H1 (cell line): Measurements from ENCODE around the gene ZFP37. TPM values are rescaled to one million over a fixed set of nuclear protein-coding genes. Genes with fewer than 3 reads are reported as not detected.

Experiments used
- CTCF ChIA-PET: fragments of 300-600 bp; sonication (Branson Sonifier 250); formaldehyde crosslinking; loops from one replicate; lab custom pipeline; 2021; ENCODE audit not compliant: partially characterized antibody; lab: Charles Lee
- POLR2A ChIA-PET: fragments of 300-600 bp; sonication (Branson Sonifier 250); formaldehyde crosslinking; loops from one replicate; lab custom pipeline; 2021; ENCODE audit warnings: inconsistent platforms; ENCODE audit not compliant: partially characterized antibody; lab: Charles Lee
- DNase-seq, 2 experiments: peaks; one replicate each; pipeline versions ENCODE4 v3.0.0 to v3.0.0-alpha.2; 2010 to 2022; ENCODE audit warnings: low spot score in 2 of 2, low read depth in 1 of 2, mixed read lengths in 1 of 2
- FAIRE-seq: peaks from 2 replicates; lab custom pipeline; 2011; peaks lifted over from hg19 to GRCh38; lab: Jason Lieb, UNC
- H2AFZ ChIP-seq: 2 replicates; pipeline ENCODE4 v1.8.1; 2012; ENCODE audit warnings: low read length, inconsistent platforms
- H2AK5ac ChIP-seq: 2 replicates; pipeline ENCODE4 v1.6.1; 2013; ENCODE audit warnings: low read depth, low read length
- H2BK120ac ChIP-seq: replicated peaks from 2 replicates; pipeline ENCODE3; 2013; ENCODE audit warnings: low read depth, low read length, inconsistent platforms
- H2BK12ac ChIP-seq: 2 replicates; pipeline ENCODE4 v1.6.1; 2013; ENCODE audit warnings: low read depth, low read length
- H2BK15ac ChIP-seq: 2 replicates; pipeline ENCODE4 v1.6.1; 2013; ENCODE audit warnings: low read length
- H2BK20ac ChIP-seq: 2 replicates; pipeline ENCODE4 v1.6.1; 2013; ENCODE audit warnings: low read length
- H2BK5ac ChIP-seq: 2 replicates; pipeline ENCODE4 v1.6.1; 2013; ENCODE audit warnings: low read depth, low read length
- H3K14ac ChIP-seq: 2 replicates; pipeline ENCODE4 v1.6.1; 2013; ENCODE audit warnings: inconsistent platforms; ENCODE audit not compliant: insufficient read length
- H3K18ac ChIP-seq: 2 replicates; pipeline ENCODE4 v1.6.1; 2013; ENCODE audit warnings: low read length; ENCODE audit errors: extremely low read depth
- H3K23ac ChIP-seq: 2 replicates; pipeline ENCODE4 v1.6.1; 2013; ENCODE audit warnings: inconsistent platforms; ENCODE audit not compliant: insufficient read length
- H3K23me2 ChIP-seq: 2 replicates; pipeline ENCODE4 v1.6.1; 2013; ENCODE audit warnings: low read depth, low read length
- H3K27ac ChIP-seq: 2 replicates; pipeline ENCODE4 v1.6.1; 2011; ENCODE audit warnings: low read depth, low read length, inconsistent platforms
- H3K27me3 ChIP-seq, 4 experiments: replicated peaks in 1 of 4; 1 replicate in 1 of 4; 2 replicates in 3 of 4; pipeline versions ENCODE4 v1.6.1 to v1.8.1; 2011 to 2013; ENCODE audit warnings: low read length in 3 of 4, mild to moderate bottlenecking in 3 of 4, inconsistent platforms in 2 of 4, mixed read lengths in 2 of 4, moderate library complexity in 1 of 4; ENCODE audit not compliant: control insufficient read depth in 3 of 4, insufficient read depth in 3 of 4; ENCODE audit errors: extremely low read depth in 1 of 4
- H3K36me3 ChIP-seq, 4 experiments: 2 replicates each; pipeline versions ENCODE4 v1.6.1 to v1.8.1; 2011 to 2013; ENCODE audit warnings: mild to moderate bottlenecking in 4 of 4, low read length in 3 of 4, moderate library complexity in 2 of 4, control low read depth in 1 of 4, inconsistent platforms in 1 of 4; ENCODE audit not compliant: insufficient read depth in 4 of 4, control insufficient read depth in 2 of 4
- H3K4ac ChIP-seq: replicated peaks from 2 replicates; pipeline ENCODE3; 2013; ENCODE audit warnings: low read length, low read depth, mixed read lengths, inconsistent platforms; ENCODE audit not compliant: insufficient read length
- H3K4me1 ChIP-seq, 4 experiments: replicated peaks in 1 of 4; 1 replicate in 1 of 4; 2 replicates in 3 of 4; pipeline versions ENCODE4 v1.6.1 to v1.8.1; 2011 to 2013; ENCODE audit warnings: low read length in 3 of 4, inconsistent platforms in 2 of 4, mixed read lengths in 1 of 4; ENCODE audit not compliant: insufficient read depth in 4 of 4, control insufficient read depth in 3 of 4
- H3K4me2 ChIP-seq, 2 experiments: 2 replicates each; pipeline versions ENCODE4 v1.6.1 to v1.8.1; 2011 to 2013; ENCODE audit warnings: low read depth in 2 of 2, low read length in 2 of 2, control low read depth in 1 of 2, inconsistent platforms in 1 of 2, mild to moderate bottlenecking in 1 of 2; ENCODE audit not compliant: insufficient read depth in 1 of 2
- H3K4me3 ChIP-seq, 4 experiments: fragments of 200-600, 300-600 bp in 1 of 4; sonication (generic), shearing (Covaris generic), sonication (Bioruptor Twin) in 1 of 4; 2 replicates each; pipeline versions ENCODE4 v1.5.1 to v1.8.1; 2011 to 2016; ENCODE audit warnings: low read length in 4 of 4, low read depth in 3 of 4, control low read depth in 2 of 4, inconsistent platforms in 2 of 4, mild to moderate bottlenecking in 2 of 4, mixed read lengths in 1 of 4, moderate library complexity in 1 of 4; ENCODE audit not compliant: insufficient read depth in 2 of 4; ENCODE audit errors: extremely low read depth in 1 of 4
- H3K56ac ChIP-seq: replicated peaks from 2 replicates; pipeline ENCODE3; 2013; ENCODE audit warnings: low read depth, mild to moderate bottlenecking, mixed read lengths, low read length, inconsistent platforms; ENCODE audit not compliant: insufficient read length
- H3K79me1 ChIP-seq: 2 replicates; pipeline ENCODE4 v1.6.1; 2013; ENCODE audit warnings: low read depth, low read length, control low read depth
- H3K79me2 ChIP-seq, 2 experiments: 2 replicates each; pipeline versions ENCODE4 v1.6.1 to v1.8.1; 2012 to 2013; ENCODE audit warnings: low read length in 2 of 2, mild to moderate bottlenecking in 2 of 2, inconsistent platforms in 1 of 2; ENCODE audit not compliant: insufficient read depth in 2 of 2, control insufficient read depth in 1 of 2
- H3K9ac ChIP-seq, 4 experiments: replicated peaks in 1 of 4; 1 replicate in 1 of 4; 2 replicates in 3 of 4; pipeline versions ENCODE4 v1.6.1 to v1.8.1; 2011 to 2013; ENCODE audit warnings: low read depth in 3 of 4, low read length in 3 of 4, control low read depth in 2 of 4, mild to moderate bottlenecking in 2 of 4, moderate library complexity in 2 of 4, inconsistent platforms in 1 of 4; ENCODE audit errors: extremely low read depth in 1 of 4
- H3K9me3 ChIP-seq, 2 experiments: 2 replicates each; pipeline versions ENCODE4 v1.6.1 to v1.8.1; 2012 to 2013; ENCODE audit warnings: mild to moderate bottlenecking in 2 of 2, moderate library complexity in 2 of 2, control low read depth in 1 of 2, inconsistent platforms in 1 of 2, low read depth in 1 of 2, low read length in 1 of 2, mixed read lengths in 1 of 2; ENCODE audit not compliant: insufficient read depth in 2 of 2
- H4K20me1 ChIP-seq, 2 experiments: replicated peaks in 1 of 2; 2 replicates each; pipeline versions ENCODE3 to v1.8.1; 2011 to 2013; ENCODE audit warnings: inconsistent platforms in 2 of 2, low read length in 2 of 2, mild to moderate bottlenecking in 1 of 2; ENCODE audit not compliant: insufficient read depth in 2 of 2, control insufficient read depth in 1 of 2
- H4K5ac ChIP-seq: 2 replicates; pipeline ENCODE4 v1.6.1; 2013; ENCODE audit warnings: low read length, low read depth, mixed read lengths, inconsistent platforms; ENCODE audit not compliant: insufficient read length
- H4K8ac ChIP-seq: 2 replicates; pipeline ENCODE4 v1.8.0; 2013; ENCODE audit warnings: mild to moderate bottlenecking, moderate library complexity, low read length, inconsistent platforms; ENCODE audit not compliant: insufficient read depth; ENCODE audit errors: extremely low read depth
- H4K91ac ChIP-seq: replicated peaks from 2 replicates; pipeline ENCODE3; 2013; ENCODE audit warnings: low read length, mixed read lengths, inconsistent platforms; ENCODE audit not compliant: insufficient read length
- CBX5 ChIP-seq: fragments of 300-800, 300-1000 bp; sonication (generic); IDR thresholded peaks from 2 replicates; pipeline ENCODE4 v1.7.1; 2016; ENCODE audit warnings: antibody characterized with exemption, low read length, low read depth
- ZNF274 ChIP-seq: IDR thresholded peaks from 2 replicates; pipeline ENCODE4 v1.7.0; 2012; ENCODE audit warnings: low read length, borderline replicate concordance; ENCODE audit errors: extremely low read depth
- WGBS, 2 experiments: shearing (Covaris generic) in 1 of 2; methylation state at CpG; one replicate each; pipeline versions ENCODE4 v1.1.6 to v1.1.7; 2013 to 2015; ENCODE audit warnings: low lambda C conversion rate in 2 of 2, mixed read lengths in 2 of 2, inconsistent platforms in 1 of 2, low coverage in 1 of 2, missing lambda C conversion rate in 1 of 2; ENCODE audit not compliant: insufficient replicate concordance in 2 of 2, insufficient coverage in 1 of 2, insufficient read length in 1 of 2; ENCODE audit errors: extremely low coverage in 1 of 2, missing lambda C conversion rate in 1 of 2; 5-methylcytosine and 5-hydroxymethylcytosine counted together
- polyA plus RNA-seq, 7 experiments: library from polyadenylated mRNA; depleted of rRNA in 3 of 7; stranded (reverse) in 5 of 7; unstranded in 2 of 7; fragments of >200 nt in 5 of 7; fragments of 200-250 nt in 2 of 7; gene quantifications; 1 replicate in 5 of 7; 2 replicates in 1 of 7; 4 replicates in 1 of 7; pipeline versions ENCODE4 v1.2.1 to v1.2.3, GENCODE V29; 2011 to 2013; ENCODE audit warnings: missing spikeins in 2 of 7, mixed read lengths in 2 of 7
- total RNA-seq: library from RNA; stranded (reverse); fragmentation: NEBNext Ultra II Directional; extraction: Animal tissue kit (Norgen Biotek cat#: 25700); gene quantifications from 2 replicates; pipeline ENCODE4 v1.2.1, GENCODE V29; 2021
- TF ChIP-seq, protein P1 (sequence below): IDR thresholded peaks from 2 replicates; pipeline ENCODE4 v1.6.1; 2012; ENCODE audit warnings: inconsistent platforms

ZFP37 gene
- total and polyA plus RNA-seq, 2 of the 8 experiments (the other 6 are each of a cell fraction or from before 2014, with no cell fraction given): 0.38 to 5.1 TPM

DNA sequence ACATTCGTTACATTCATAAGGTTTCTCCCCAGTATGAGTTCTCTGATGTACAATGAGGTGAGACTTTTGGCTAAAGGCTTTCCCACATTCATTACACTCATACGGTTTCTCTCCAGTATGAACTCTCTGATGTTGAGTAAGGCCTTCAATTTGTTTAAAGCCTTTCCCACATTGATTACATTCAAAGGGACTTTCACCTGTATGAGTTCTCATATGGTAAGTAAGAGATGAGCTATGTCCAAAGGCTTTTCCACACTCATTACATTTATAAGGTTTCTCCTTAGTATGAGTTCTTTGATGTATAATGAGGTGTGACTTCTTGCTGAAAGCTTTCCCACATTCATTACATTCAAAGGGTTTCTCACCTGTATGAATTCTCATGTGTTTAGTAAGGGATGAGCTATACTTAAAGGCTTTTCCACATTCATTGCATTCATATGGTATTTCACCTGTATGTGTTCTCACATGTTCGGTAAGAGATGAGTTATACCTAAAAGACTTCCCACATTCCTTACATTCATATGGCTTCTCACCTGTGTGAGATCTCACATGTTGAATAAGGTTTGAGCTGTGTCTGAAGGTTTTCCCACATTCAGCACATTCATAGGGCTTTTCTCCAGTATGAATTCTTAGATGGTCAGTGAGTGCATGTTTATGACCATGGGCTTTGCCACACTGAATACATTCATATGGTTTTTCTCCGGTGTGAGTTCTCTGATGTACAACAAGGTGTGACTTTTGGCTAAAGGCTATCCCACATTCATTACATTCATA, 13.5 kb downstream of the ZFP37 start:
- no peak overlapping the region for H3K4me2 ChIP-seq
- H3K4ac ChIP-seq: no peak overlapping the region
- H3K9me3 ChIP-seq: peaks cover 79 to 81% of the 10 kb centered on the region in 2 experiments
- no peaks in the 10 kb centered on the region for H4K20me1 ChIP-seq
- no peak overlapping the region for H2BK12ac ChIP-seq
- H3K23me2 ChIP-seq: no peaks in the 10 kb centered on the region
- no peak overlapping the region for H3K4me3 ChIP-seq
- no peak overlapping the region for H2BK120ac ChIP-seq
- no peaks in the 10 kb centered on the region for H3K4me1 ChIP-seq
- no peak overlapping the region for H3K18ac ChIP-seq
- no peak overlapping the region for H2AK5ac ChIP-seq
- no peak overlapping the region for H2BK20ac ChIP-seq
- no peak overlapping the region for H2AFZ ChIP-seq
- no peak for FAIRE-seq
- no peaks in the 10 kb centered on the region for H3K27me3 ChIP-seq
- no peak for DNase-seq
- POLR2A ChIA-PET: no interaction called here
- H3K9ac ChIP-seq: no peak overlapping the region
- no peak overlapping the region for H2BK5ac ChIP-seq
- H3K23ac ChIP-seq: no peak overlapping the region
- CTCF ChIA-PET: interaction anchor here (0.6 to 1.5 kb wide), 5 partner anchors 19 to 141 kb away, joined by 3 to 4 read pairs (median 3); no protein-coding TSS in a partner anchor
- H4K8ac ChIP-seq: no peak overlapping the region
- H4K91ac ChIP-seq: no peak overlapping the region
- TF ChIP-seq, protein P1, sequence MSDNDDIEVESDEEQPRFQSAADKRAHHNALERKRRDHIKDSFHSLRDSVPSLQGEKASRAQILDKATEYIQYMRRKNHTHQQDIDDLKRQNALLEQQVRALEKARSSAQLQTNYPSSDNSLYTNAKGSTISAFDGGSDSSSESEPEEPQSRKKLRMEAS: no peak
- peak; percentile 99 for TF ChIP-seq ZNF274
- TF ChIP-seq CBX5: 0 out of 2 replicates have a peak, but pooled peaks have one; percentile 56
- no peak overlapping the region for H3K14ac ChIP-seq
- no peak overlapping the region for H3K56ac ChIP-seq
- H3K36me3 ChIP-seq: peaks cover 0 to 56% (median 15%) of the 10 kb centered on the region in 4 experiments; a peak in 4 of 8 replicates
- H3K79me2 ChIP-seq: no peaks in the 10 kb centered on the region
- no peak overlapping the region for H3K27ac ChIP-seq
- H2BK15ac ChIP-seq: no peak overlapping the region
- no peak overlapping the region for H4K5ac ChIP-seq
- 88% methylated on average over 4 of the region's 4 CpGs; no CpG with 5 or more reads in 1 of the 2 experiments for WGBS, 2 experiments
- H3K79me1 ChIP-seq: no peaks in the 10 kb centered on the region
